CD4-positive, alpha-beta T cell treated with Interleukin-1 beta for 1 hour (primary cell): Measurements from ENCODE around the gene ENTPD1.
"Not testable (repeated sequence)": the region's sequence is repeated elsewhere in the genome, so short reads cannot be mapped to it uniquely, and the experiment has no call there.

Experiments used
- DNase-seq, 2 donors: peaks; one replicate each; pipeline ENCODE4 v3.0.0-alpha.2; 2020 to 2022

ENTPD1 gene

GRCh38 chr10:95759233-95759826, 3.4 kb downstream of the ENTPD1 start:
- no peak for DNase-seq

GRCh38 chr10:95761939-95762492, 6.1 kb downstream of the ENTPD1 start:
- no peak for DNase-seq

GRCh38 chr10:95767884-95768556, 12.1 kb downstream of the ENTPD1 start:
- DNase-seq, result peak; percentile 27 to 73

GRCh38 chr10:95770084-95770720, 14.2 kb downstream of the ENTPD1 start:
- DNase-seq, result no peak

GRCh38 chr10:95773454-95773853, 17.5 kb downstream of the ENTPD1 start:
- not testable (repeated sequence) for DNase-seq

GRCh38 chr10:95777638-95778037, 21.7 kb downstream of the ENTPD1 start:
- not testable (repeated sequence) for DNase-seq

GRCh38 chr10:95782318-95782717, 26.4 kb downstream of the ENTPD1 start:
- DNase-seq, result peak in 1 of 2 donors; percentile 9

- peak in 1 of 2 donors; percentile 45 for DNase-seq
Measured at GRCh38 chr10:95783741-95784140, 27.8 kb downstream of the ENTPD1 start.

- DNase-seq, result peak; percentile 3 to 5
Measured at GRCh38 chr10:95784279-95784913, 28.4 kb downstream of the ENTPD1 start.

GRCh38 chr10:95785317-95785716, 29.4 kb downstream of the ENTPD1 start:
- no peak for DNase-seq

- DNase-seq, result no peak
Measured at GRCh38 chr10:95785942-95786669, 30.1 kb downstream of the ENTPD1 start.

GRCh38 chr10:95787447-95787846, 31.5 kb downstream of the ENTPD1 start:
- no peak for DNase-seq

- DNase-seq, result no peak
Measured at GRCh38 chr10:95788830-95789229, 32.9 kb downstream of the ENTPD1 start.

- no peak for DNase-seq
Measured at GRCh38 chr10:95789902-95790301, 33.9 kb downstream of the ENTPD1 start.

- DNase-seq, result no peak
Measured at GRCh38 chr10:95790982-95791381, 35.0 kb downstream of the ENTPD1 start.

GRCh38 chr10:95791425-95791979, 35.5 kb downstream of the ENTPD1 start:
- no peak for DNase-seq

- DNase-seq, result no peak
Measured at GRCh38 chr10:95792211-95792780, 36.3 kb downstream of the ENTPD1 start.

GRCh38 chr10:95792874-95793285, 36.9 kb downstream of the ENTPD1 start:
- peak in 1 of 2 donors; percentile 4 for DNase-seq

- peak; percentile 8 to 64 for DNase-seq
Measured at GRCh38 chr10:95793401-95794045, 37.6 kb downstream of the ENTPD1 start.

- DNase-seq, result no peak
Measured at GRCh38 chr10:95794195-95794594, 38.2 kb downstream of the ENTPD1 start.

- no peak for DNase-seq
Measured at GRCh38 chr10:95795602-95796001, 39.6 kb downstream of the ENTPD1 start.
